NT2/D1 (cell line): ENCODE results near the gene COX7A2.

ENCODE experiments used
- DNase-seq: peaks from one replicate; pipeline ENCODE4 v3.0.0-alpha.2; 2011; ENCODE audit warnings: low read depth, low spot score
- H3K27me3 ChIP-seq: 2 replicates; pipeline ENCODE4 v1.6.0; 2011; ENCODE audit warnings: mild to moderate bottlenecking; ENCODE audit not compliant: insufficient read length, insufficient read depth
- H3K36me3 ChIP-seq: 2 replicates; pipeline ENCODE4 v1.6.1; 2011; ENCODE audit warnings: mild to moderate bottlenecking, low read length, mixed read lengths; ENCODE audit not compliant: insufficient read depth, insufficient read length
- H3K4me1 ChIP-seq: 2 replicates; pipeline ENCODE4 v1.5.1; 2011; ENCODE audit not compliant: insufficient read depth, insufficient read length
- H3K4me3 ChIP-seq: 2 replicates; pipeline ENCODE4 v1.5.1; 2011; ENCODE audit warnings: low read depth; ENCODE audit not compliant: insufficient read length
- H3K9ac ChIP-seq: 2 replicates; pipeline ENCODE4 v1.6.0; 2011; ENCODE audit warnings: low read depth; ENCODE audit not compliant: insufficient read length
- H3K9me3 ChIP-seq: 2 replicates; pipeline ENCODE4 v1.5.1; 2011; ENCODE audit warnings: mild to moderate bottlenecking, low read length; ENCODE audit not compliant: insufficient read depth
- SUZ12 ChIP-seq: IDR thresholded peaks from 2 replicates; pipeline ENCODE4 v1.6.1; 2011; ENCODE audit not compliant: insufficient read length, insufficient read depth; ENCODE audit errors: extremely low read depth
- YY1 ChIP-seq: IDR thresholded peaks from 2 replicates; pipeline ENCODE4 v1.6.1; 2011; ENCODE audit not compliant: insufficient read length, insufficient read depth
- ZNF274 ChIP-seq: IDR thresholded peaks from 2 replicates; pipeline ENCODE4 v1.6.1; 2011; ENCODE audit warnings: mild to moderate bottlenecking, low read depth, low read length

COX7A2 gene

GRCh38 chr6:75243333-75244062 is at the start of gene COX7A2:
COX7A2 (minus strand) TSS chr6:75243801; CDS start chr6:75243734, 67 bp downstream.
- DNase-seq, result peak; percentile 86
- H3K9me3 ChIP-seq, result no peaks in the 10 kb centered on the region
- H3K36me3 ChIP-seq, result peaks cover 28% of the 10 kb centered on the region
- peak within 1 kb of the TSS; percentile 87 for H3K9ac ChIP-seq
- TF ChIP-seq ZNF274 (no peak), YY1 (peak; percentile 60)
- peak within 1 kb of the TSS; percentile 69 for H3K4me3 ChIP-seq
- no peaks in the 10 kb centered on the region for H3K27me3 ChIP-seq
- H3K4me1 ChIP-seq, result no peaks in the 10 kb centered on the region

- Histone ChIP-seq H3K4me3 (no peak overlapping the region), H3K9ac (no peak overlapping the region), H3K36me3 (no peaks in the 10 kb centered on the region), H3K4me1 (no peaks in the 10 kb centered on the region), H3K9me3 (no peaks in the 10 kb centered on the region), H3K27me3 (no peaks in the 10 kb centered on the region)
- no peak for TF ChIP-seq YY1
- TF ChIP-seq ZNF274, result no peak
- no peak for TF ChIP-seq SUZ12
- DNase-seq, result no peak
Observed at GRCh38 chr6:75292555-75292954, 49.0 kb upstream of the COX7A2 start.

- no peak for TF ChIP-seq SUZ12
- no peak for TF ChIP-seq YY1
- TF ChIP-seq ZNF274, result no peak
- Histone ChIP-seq H3K27me3 (no peaks in the 10 kb centered on the region), H3K4me3 (no peak overlapping the region), H3K9ac (no peak overlapping the region), H3K4me1 (no peaks in the 10 kb centered on the region), H3K36me3 (no peaks in the 10 kb centered on the region), H3K9me3 (no peaks in the 10 kb centered on the region)
- DNase-seq, result no peak
Observed at GRCh38 chr6:75291744-75292143, 48.1 kb upstream of the COX7A2 start.

GRCh38 chr6:75291331-75291730 is 47.7 kb upstream of the COX7A2 start:
- TF ChIP-seq YY1, result no peak
- TF ChIP-seq ZNF274, result no peak
- no peak for TF ChIP-seq SUZ12

GRCh38 chr6:75290136-75290945 is 46.7 kb upstream of the COX7A2 start:
- no peak for DNase-seq
- no peaks in the 10 kb centered on the region for H3K36me3 ChIP-seq
- TF ChIP-seq YY1, result no peak
- no peak for TF ChIP-seq ZNF274
- no peak for TF ChIP-seq SUZ12
- H3K27me3 ChIP-seq, result no peaks in the 10 kb centered on the region
- H3K9ac ChIP-seq, result no peak overlapping the region
- H3K9me3 ChIP-seq, result no peaks in the 10 kb centered on the region
- H3K4me3 ChIP-seq, result no peak overlapping the region
- no peaks in the 10 kb centered on the region for H3K4me1 ChIP-seq

More at GRCh38 chr6:75291331-75291730, 47.7 kb upstream of the COX7A2 start:
- H3K4me3 ChIP-seq, result no peak overlapping the region
- no peaks in the 10 kb centered on the region for H3K9me3 ChIP-seq
- H3K27me3 ChIP-seq, result no peaks in the 10 kb centered on the region
- no peaks in the 10 kb centered on the region for H3K4me1 ChIP-seq
- H3K36me3 ChIP-seq, result no peaks in the 10 kb centered on the region
- no peak for DNase-seq
- H3K9ac ChIP-seq, result no peak overlapping the region

- TF ChIP-seq YY1 (no peak), SUZ12 (no peak), ZNF274 (no peak)
- H3K36me3 ChIP-seq, result no peaks in the 10 kb centered on the region
- H3K4me3 ChIP-seq, result no peak overlapping the region
- no peaks in the 10 kb centered on the region for H3K9me3 ChIP-seq
- no peaks in the 10 kb centered on the region for H3K4me1 ChIP-seq
- no peaks in the 10 kb centered on the region for H3K27me3 ChIP-seq
- no peak for DNase-seq
- H3K9ac ChIP-seq, result no peak overlapping the region
Observed at GRCh38 chr6:75288023-75288422, 44.4 kb upstream of the COX7A2 start.

- no peak for TF ChIP-seq YY1
- TF ChIP-seq ZNF274, result no peak
- TF ChIP-seq SUZ12, result no peak
- H3K9ac ChIP-seq, result no peak overlapping the region
Observed at GRCh38 chr6:75287424-75287823, 43.8 kb upstream of the COX7A2 start.

More at GRCh38 chr6:75287424-75287823, 43.8 kb upstream of the COX7A2 start:
- no peaks in the 10 kb centered on the region for H3K27me3 ChIP-seq
- no peaks in the 10 kb centered on the region for H3K9me3 ChIP-seq
- H3K36me3 ChIP-seq, result no peaks in the 10 kb centered on the region
- no peaks in the 10 kb centered on the region for H3K4me1 ChIP-seq
- no peak for DNase-seq
- H3K4me3 ChIP-seq, result no peak overlapping the region
